Stromal cell of bone marrow (primary cell): ENCODE measurements around the gene SSTR3.
"Not testable (repeated sequence)": the region's sequence is repeated elsewhere in the genome, so short reads cannot be mapped to it uniquely, and the experiment has no call there.

Source experiments
- DNase-seq: peaks from one replicate; pipeline ENCODE4 v3.0.0-alpha.2; 2012; ENCODE audit warnings: low read depth

The SSTR3 gene

GRCh38 chr22:37242395-37242918 is 30.2 kb upstream of the SSTR3 start:
- no peak for DNase-seq

- no peak for DNase-seq
Observed at GRCh38 chr22:37241351-37242142, 29.3 kb upstream of the SSTR3 start.

GRCh38 chr22:37240941-37241320 is 28.7 kb upstream of the SSTR3 start:
- no peak for DNase-seq

DNA sequence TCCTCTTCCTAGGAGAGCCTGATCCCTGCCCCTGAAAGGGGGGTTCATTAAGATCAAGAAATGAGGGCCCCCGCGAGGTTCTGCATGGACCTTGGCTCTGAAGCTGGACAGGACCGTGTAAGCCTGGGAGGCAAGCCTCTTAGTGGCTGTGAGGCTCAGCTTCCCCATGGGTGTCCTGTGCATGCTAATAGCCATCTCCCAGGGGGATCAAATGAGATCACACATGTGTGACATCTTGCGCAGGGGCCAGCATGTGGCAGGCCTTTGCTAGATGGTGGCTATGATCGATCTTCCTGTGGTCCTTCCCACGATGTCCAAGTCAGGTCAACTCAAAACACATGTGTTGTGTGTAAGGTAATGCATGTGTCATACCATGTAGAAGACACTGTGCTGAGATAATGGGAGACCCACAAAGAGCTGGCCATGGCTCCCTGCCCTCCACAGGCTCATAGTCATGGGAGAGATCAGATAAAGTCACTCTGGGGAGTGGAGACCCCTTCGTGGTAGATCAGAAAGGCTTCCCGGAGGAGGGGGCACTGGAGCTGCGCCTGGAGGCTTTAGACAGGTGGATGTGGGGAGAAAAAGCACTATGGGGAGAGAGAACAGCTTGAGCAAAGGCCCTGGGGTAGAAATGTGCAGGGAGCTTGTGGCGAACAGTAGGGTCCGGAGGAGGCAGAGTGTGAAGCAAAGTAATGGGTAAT is 28.1 kb upstream of the SSTR3 start:
- DNase-seq = no peak

- no peak for DNase-seq
Observed at GRCh38 chr22:37239336-37240239, 27.3 kb upstream of the SSTR3 start.

DNA sequence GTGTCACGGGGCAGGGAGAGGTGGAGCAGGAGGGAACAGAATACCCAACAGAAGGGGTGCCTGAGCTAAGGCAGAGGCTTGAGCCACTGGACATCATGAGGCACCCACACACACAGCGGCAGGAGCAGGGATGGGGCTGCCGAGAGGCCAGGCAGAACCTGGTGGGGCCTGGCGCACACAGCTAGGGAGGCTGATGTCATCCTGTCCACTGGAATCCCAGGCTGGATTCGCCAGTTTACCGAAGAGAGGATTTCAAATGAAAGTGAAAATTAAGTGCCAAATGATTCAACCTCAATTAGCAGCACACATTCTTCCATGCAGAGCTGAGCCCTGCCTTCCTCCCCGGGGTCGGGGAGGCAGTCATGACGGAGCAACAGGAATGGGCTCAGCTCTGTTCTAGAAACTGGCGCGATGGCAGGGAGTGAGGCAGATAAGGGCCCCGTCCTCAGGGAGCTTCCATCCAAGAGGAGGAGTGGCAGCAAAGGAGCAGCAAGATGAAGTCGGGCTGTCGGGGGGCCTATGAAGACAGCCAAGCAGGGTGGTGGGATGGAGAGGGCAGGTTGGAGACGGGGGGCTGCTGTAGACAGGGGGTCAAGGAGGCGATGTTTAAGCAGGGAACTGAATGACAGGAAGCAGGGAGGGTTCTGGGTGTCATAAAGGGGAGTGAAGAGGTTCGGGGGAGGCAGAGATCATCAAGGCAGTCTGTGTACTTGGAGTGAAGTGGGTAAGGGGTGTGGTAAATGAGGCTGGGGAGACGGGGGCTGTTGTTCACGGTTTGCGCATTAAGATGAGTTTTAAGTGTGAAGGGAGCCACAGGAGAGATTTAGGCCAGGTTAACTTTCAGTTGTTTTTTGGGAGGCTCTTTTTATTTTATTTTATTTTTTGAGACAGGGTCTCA is 25.3 kb upstream of the SSTR3 start:
- no peak for DNase-seq

DNA sequence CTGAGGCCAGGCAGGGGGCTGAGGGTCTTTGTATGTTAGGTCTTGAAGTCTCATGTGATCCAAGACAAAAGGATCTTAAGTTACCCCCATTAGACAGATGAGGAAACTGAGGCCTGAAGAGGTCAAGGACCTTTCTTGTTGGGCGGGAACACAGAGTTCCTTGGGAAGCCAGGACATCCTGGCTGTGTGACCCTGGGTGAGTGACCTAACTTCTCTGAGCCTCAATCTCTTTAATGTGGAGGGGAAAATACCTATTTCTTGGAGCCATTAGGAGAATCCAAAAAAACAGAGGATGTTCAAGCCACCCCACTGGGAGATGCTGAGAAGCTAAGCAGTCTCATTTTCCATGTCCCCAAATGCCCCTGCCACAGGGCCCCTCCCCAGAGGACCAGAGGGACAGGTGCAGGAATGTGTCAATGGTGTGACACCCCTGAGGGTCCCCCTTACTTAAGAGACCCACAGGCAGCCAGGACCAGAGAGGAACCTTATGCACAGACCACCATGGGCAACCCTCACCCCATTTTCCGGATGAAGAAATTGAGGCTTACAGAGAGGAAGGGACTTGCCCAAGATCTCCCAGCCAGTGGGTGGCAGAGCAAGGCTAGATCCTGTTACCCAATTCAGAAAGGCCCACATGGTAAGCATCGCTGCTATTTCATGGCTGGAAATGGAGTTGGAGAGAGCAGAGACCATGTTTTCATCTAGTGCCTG is 23.8 kb upstream of the SSTR3 start:
- DNase-seq = no peak

- no peak for DNase-seq
Observed at GRCh38 chr22:37234736-37235711, 22.7 kb upstream of the SSTR3 start.

DNA sequence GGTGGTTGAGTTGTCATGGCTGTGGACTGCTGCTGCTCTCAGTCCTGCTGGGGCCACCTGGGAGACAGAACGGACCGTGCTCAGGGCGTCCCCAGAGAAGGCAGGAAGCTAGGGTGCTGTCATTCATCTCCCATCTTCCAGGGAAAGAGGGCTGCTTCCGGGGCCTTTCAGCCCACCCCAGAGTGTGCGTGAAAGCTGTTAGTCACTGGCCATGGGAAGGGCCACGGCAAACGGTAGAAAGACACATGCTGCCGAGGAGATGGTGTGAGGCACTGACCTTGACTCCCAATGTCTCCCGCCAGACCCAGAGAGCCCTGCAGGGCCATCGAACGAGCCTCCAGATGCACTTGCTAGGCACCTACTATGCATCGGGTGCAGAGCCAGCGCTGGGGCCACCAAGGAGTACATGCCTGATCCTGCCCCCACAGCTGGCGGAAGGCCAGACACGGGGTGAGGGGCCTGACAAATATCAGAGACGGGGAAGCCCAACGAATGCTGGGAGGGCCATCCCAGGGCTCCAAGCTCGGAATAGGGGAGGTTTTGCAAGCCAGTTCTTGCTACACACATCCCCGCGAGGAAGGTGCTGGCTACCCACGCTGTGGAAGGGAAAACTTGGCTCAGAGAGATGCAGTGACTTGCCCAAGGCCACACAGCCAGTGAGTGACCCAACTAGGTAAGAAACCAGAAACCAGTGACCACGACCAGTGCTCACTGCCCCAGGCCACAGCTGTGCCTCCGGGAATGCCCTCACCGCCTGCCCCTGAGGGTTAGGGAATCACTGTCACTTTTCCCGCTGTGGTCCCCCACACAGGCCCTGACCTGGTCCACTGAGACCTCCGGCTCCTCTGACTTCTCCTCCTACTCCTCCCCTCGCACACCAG is 21.7 kb upstream of the SSTR3 start:
- DNase-seq = no peak

GRCh38 chr22:37233371-37233750 is 21.1 kb upstream of the SSTR3 start:
- DNase-seq = not testable (repeated sequence)

GRCh38 chr22:37232140-37232998 is 20.1 kb upstream of the SSTR3 start:
- DNase-seq = no peak

- DNase-seq = no peak
Observed at GRCh38 chr22:37231406-37232139, 19.3 kb upstream of the SSTR3 start.

DNA sequence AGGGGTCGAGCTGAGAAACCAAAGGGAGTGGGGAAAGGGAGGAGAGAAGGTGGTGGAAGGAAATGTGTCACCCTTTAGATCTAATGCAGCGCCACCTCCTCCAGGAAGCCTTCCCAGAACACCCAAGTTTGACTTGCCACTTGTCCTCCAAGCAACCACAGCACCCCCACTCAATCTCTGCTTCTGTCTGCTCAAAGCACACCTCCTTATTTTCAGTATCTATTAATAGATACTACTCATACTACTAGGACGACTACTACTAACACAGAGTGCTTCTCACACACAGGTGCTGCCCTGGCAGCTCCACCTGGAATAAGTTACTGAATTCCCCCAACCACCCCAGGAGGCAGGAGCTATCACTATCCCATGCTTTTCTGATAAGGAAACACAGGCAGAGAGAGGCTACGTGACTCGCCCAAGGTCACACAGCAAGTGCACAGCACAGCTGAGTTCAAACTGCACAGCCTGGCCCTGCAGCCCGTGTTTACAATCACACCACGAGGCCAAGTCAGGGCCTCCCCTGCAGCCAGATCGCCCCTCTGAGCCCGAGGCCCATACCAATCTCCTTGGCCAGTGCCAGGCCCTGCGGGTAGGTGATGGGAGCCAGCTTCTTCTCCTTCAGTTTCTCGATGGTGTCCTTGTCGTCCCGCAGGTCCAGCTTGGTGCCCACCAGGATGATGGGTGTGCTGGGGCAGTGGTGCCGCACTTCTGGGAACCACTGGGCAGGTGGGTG is 18.6 kb upstream of the SSTR3 start:
- DNase-seq = no peak

GRCh38 chr22:37229805-37230672 is 17.8 kb upstream of the SSTR3 start:
- no peak for DNase-seq
